K562 (cell line): ENCODE measurements around the gene RNF114. TPM values are rescaled to one million over a fixed set of nuclear protein-coding genes. Genes with fewer than 3 reads are reported as not detected.

Experiments used
- GATA2 ChIP-seq: sonication (generic); formaldehyde crosslinking; IDR thresholded peaks from 2 replicates; pipeline ENCODE4 v1.4.0; 2020; ENCODE audit warnings: mild to moderate bottlenecking, missing genetic modification reagents
- MTA3 ChIP-seq: fragments of 450-650 bp; formaldehyde crosslinking; IDR thresholded peaks from 2 replicates; pipeline ENCODE4 v1.6.1; 2017; ENCODE audit warnings: mild to moderate bottlenecking, borderline replicate concordance
- SNRNP70 ChIP-seq: fragments of 200-400 bp; formaldehyde crosslinking; optimal IDR thresholded peaks from 2 replicates; pipeline ENCODE3; 2017; ENCODE audit warnings: low read depth, low read length
- ZFX ChIP-seq: sonication (generic); formaldehyde crosslinking; IDR thresholded peaks from 2 replicates; pipeline ENCODE4 v1.8.0; 2022; ENCODE audit warnings: mild to moderate bottlenecking, missing genetic modification reagents, moderate library complexity
- ZNF3 ChIP-seq: fragments of 250-450 bp; sonication (Bioruptor Pico); IDR thresholded peaks from 2 replicates; pipeline ENCODE4 v1.5.0; 2021; ENCODE audit warnings: mild to moderate bottlenecking, moderate library complexity
- ZNF436 ChIP-seq: fragments of 250-450, 450-650 bp; sonication (Bioruptor Pico); formaldehyde crosslinking; IDR thresholded peaks from 2 replicates; pipeline ENCODE4 v1.7.0; 2020; ENCODE audit warnings: mild to moderate bottlenecking
- polyA plus RNA-seq, 8 experiments: library from polyadenylated mRNA; depleted of rRNA in 4 of 8; stranded (reverse) in 5 of 8; unstranded in 3 of 8; fragments of >200 nt; fragmentation: Nextera tagmentation in 2 of 8; fragmentation: Illumina TruSeq in 1 of 8; extraction: Ambion mirVana in 2 of 8; extraction: Trizol in 1 of 8; gene quantifications; 2 replicates each; pipeline versions ENCODE4 v1.2.1 to v1.2.3, GENCODE V29; 2011 to 2014; ENCODE audit warnings: inconsistent platforms in 1 of 8, missing spikeins in 1 of 8
- total RNA-seq, 7 experiments: library from RNA; depleted of rRNA in 6 of 7; stranded (reverse); fragments of >200 nt in 6 of 7; fragmentation: Illumina TruSeq in 2 of 7; extraction: Trizol in 2 of 7; gene quantifications; 2 replicates each; pipeline versions ENCODE4 v1.2.1 to v1.2.3, GENCODE V29; 2011 to 2021; ENCODE audit warnings: low replicate concordance in 1 of 7
- TF ChIP-seq, protein P1 (sequence below), 2 experiments: fragments of 450-650 bp; formaldehyde crosslinking in 1 of 2; IDR thresholded peaks; 2 replicates each; pipeline versions ENCODE4 v1.4.0 to v1.6.1; 2014 to 2020; ENCODE audit warnings: mild to moderate bottlenecking in 2 of 2, borderline replicate concordance in 1 of 2, low read depth in 1 of 2
- TF ChIP-seq, protein P2 (sequence below), 2 experiments: IDR thresholded peaks; 2 replicates each; pipeline ENCODE4 v1.6.1; 2011; ENCODE audit warnings: borderline replicate concordance in 1 of 2, control low read depth in 1 of 2, low read depth in 1 of 2, low read length in 1 of 2, mild to moderate bottlenecking in 1 of 2, mixed read lengths in 1 of 2, moderate library complexity in 1 of 2; ENCODE audit not compliant: insufficient read depth in 1 of 2, insufficient read length in 1 of 2, poor library complexity in 1 of 2, severe bottlenecking in 1 of 2; ENCODE audit errors: extremely low read depth in 1 of 2
- TF ChIP-seq, protein P3 (sequence below): fragments of 450-650 bp; formaldehyde crosslinking; IDR thresholded peaks from 2 replicates; pipeline ENCODE4 v1.4.0; 2022; ENCODE audit warnings: missing genetic modification characterization
- TF ChIP-seq, protein P4 (sequence below): sonication (generic); formaldehyde crosslinking; IDR thresholded peaks from 2 replicates; pipeline ENCODE4 v1.8.0; 2022; ENCODE audit warnings: missing genetic modification reagents, mild to moderate bottlenecking, borderline replicate concordance
- TF ChIP-seq, protein P5 (sequence below): sonication (generic); formaldehyde crosslinking; IDR thresholded peaks from 2 replicates; pipeline ENCODE4 v1.4.0; 2020; ENCODE audit warnings: mild to moderate bottlenecking, missing genetic modification reagents

Gene RNF114
- total and polyA plus RNA-seq, 9 of the 15 experiments (the other 6 are each of a cell fraction or from before 2014, with no cell fraction given): 38.6 to 111 (median 62.6) TPM

DNA sequence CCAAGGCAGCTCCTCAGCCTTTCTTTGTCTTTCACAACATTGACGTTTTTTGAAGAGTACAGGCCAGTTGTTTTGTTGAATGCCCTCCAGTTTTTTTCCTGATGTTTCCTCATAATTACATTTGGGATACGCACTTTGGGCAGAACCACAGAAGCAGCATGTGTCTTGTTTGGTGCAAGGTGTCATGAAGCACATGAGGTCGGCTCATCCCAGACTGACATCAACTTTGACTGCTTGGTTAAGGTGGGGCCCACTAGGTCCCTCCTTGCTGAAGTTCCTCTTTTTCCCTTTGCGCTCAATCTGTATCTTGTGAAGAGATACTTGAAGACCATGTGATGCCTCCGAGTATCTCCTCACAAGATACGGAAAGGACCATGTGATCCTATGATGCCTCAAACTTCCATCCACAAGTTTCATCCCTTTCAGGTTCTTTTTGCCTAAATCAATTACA, 57.1 kb downstream of the RNF114 start (continued):
- TF ChIP-seq, protein P1, sequence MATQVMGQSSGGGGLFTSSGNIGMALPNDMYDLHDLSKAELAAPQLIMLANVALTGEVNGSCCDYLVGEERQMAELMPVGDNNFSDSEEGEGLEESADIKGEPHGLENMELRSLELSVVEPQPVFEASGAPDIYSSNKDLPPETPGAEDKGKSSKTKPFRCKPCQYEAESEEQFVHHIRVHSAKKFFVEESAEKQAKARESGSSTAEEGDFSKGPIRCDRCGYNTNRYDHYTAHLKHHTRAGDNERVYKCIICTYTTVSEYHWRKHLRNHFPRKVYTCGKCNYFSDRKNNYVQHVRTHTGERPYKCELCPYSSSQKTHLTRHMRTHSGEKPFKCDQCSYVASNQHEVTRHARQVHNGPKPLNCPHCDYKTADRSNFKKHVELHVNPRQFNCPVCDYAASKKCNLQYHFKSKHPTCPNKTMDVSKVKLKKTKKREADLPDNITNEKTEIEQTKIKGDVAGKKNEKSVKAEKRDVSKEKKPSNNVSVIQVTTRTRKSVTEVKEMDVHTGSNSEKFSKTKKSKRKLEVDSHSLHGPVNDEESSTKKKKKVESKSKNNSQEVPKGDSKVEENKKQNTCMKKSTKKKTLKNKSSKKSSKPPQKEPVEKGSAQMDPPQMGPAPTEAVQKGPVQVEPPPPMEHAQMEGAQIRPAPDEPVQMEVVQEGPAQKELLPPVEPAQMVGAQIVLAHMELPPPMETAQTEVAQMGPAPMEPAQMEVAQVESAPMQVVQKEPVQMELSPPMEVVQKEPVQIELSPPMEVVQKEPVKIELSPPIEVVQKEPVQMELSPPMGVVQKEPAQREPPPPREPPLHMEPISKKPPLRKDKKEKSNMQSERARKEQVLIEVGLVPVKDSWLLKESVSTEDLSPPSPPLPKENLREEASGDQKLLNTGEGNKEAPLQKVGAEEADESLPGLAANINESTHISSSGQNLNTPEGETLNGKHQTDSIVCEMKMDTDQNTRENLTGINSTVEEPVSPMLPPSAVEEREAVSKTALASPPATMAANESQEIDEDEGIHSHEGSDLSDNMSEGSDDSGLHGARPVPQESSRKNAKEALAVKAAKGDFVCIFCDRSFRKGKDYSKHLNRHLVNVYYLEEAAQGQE (IDR thresholded peaks at IDR 0.05; ENCODE audit: borderline replicate concordance): peak; percentile 34; the same call in 1 of the 2 replicates
- TF ChIP-seq, protein P1 (CRISPR knock-in tag; IDR thresholded peaks at IDR 0.05; ENCODE audit: low read depth): no peak
- TF ChIP-seq, protein P2, sequence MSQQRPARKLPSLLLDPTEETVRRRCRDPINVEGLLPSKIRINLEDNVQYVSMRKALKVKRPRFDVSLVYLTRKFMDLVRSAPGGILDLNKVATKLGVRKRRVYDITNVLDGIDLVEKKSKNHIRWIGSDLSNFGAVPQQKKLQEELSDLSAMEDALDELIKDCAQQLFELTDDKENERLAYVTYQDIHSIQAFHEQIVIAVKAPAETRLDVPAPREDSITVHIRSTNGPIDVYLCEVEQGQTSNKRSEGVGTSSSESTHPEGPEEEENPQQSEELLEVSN (IDR thresholded peaks at IDR 0.05; ENCODE audit: borderline replicate concordance in 1 of 2, extremely low read depth in 1 of 2, insufficient read depth in 1 of 2, insufficient read length in 1 of 2, low read depth in 1 of 2, low read length in 1 of 2, poor library complexity in 1 of 2, severe bottlenecking in 1 of 2): peak; percentile 65 to 71
- no peak for TF ChIP-seq ZNF3 (CRISPR knock-in tag)
- TF ChIP-seq ZNF436: no peak
- TF ChIP-seq, protein P3, sequence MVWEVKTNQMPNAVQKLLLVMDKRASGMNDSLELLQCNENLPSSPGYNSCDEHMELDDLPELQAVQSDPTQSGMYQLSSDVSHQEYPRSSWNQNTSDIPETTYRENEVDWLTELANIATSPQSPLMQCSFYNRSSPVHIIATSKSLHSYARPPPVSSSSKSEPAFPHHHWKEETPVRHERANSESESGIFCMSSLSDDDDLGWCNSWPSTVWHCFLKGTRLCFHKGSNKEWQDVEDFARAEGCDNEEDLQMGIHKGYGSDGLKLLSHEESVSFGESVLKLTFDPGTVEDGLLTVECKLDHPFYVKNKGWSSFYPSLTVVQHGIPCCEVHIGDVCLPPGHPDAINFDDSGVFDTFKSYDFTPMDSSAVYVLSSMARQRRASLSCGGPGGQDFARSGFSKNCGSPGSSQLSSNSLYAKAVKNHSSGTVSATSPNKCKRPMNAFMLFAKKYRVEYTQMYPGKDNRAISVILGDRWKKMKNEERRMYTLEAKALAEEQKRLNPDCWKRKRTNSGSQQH (CRISPR knock-in tag): no peak
- TF ChIP-seq, protein P4, sequence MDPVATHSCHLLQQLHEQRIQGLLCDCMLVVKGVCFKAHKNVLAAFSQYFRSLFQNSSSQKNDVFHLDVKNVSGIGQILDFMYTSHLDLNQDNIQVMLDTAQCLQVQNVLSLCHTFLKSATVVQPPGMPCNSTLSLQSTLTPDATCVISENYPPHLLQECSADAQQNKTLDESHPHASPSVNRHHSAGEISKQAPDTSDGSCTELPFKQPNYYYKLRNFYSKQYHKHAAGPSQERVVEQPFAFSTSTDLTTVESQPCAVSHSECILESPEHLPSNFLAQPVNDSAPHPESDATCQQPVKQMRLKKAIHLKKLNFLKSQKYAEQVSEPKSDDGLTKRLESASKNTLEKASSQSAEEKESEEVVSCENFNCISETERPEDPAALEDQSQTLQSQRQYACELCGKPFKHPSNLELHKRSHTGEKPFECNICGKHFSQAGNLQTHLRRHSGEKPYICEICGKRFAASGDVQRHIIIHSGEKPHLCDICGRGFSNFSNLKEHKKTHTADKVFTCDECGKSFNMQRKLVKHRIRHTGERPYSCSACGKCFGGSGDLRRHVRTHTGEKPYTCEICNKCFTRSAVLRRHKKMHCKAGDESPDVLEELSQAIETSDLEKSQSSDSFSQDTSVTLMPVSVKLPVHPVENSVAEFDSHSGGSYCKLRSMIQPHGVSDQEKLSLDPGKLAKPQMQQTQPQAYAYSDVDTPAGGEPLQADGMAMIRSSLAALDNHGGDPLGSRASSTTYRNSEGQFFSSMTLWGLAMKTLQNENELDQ: no peak
- no peak for TF ChIP-seq SNRNP70
- TF ChIP-seq GATA2 (CRISPR knock-in tag): no peak
- no peak for TF ChIP-seq ZFX (CRISPR knock-in tag)
- TF ChIP-seq, protein P5, sequence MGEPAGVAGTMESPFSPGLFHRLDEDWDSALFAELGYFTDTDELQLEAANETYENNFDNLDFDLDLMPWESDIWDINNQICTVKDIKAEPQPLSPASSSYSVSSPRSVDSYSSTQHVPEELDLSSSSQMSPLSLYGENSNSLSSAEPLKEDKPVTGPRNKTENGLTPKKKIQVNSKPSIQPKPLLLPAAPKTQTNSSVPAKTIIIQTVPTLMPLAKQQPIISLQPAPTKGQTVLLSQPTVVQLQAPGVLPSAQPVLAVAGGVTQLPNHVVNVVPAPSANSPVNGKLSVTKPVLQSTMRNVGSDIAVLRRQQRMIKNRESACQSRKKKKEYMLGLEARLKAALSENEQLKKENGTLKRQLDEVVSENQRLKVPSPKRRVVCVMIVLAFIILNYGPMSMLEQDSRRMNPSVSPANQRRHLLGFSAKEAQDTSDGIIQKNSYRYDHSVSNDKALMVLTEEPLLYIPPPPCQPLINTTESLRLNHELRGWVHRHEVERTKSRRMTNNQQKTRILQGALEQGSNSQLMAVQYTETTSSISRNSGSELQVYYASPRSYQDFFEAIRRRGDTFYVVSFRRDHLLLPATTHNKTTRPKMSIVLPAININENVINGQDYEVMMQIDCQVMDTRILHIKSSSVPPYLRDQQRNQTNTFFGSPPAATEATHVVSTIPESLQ (CRISPR knock-in tag): no peak
- 0 out of 2 replicates have a peak, but pooled peaks have one; percentile 19 for TF ChIP-seq MTA3
